Activated T-cell treated with anti-CD3 and anti-CD28 coated beads for 1 hour (primary cell): ENCODE measurements around the gene USP15.
"Not testable (repeated sequence)": the region's sequence is repeated elsewhere in the genome, so short reads cannot be mapped to it uniquely, and the experiment has no call there.

Experiments
- DNase-seq: peaks from one replicate; pipeline ENCODE4 v3.0.0-alpha.2; 2020; ENCODE audit warnings: low read depth

Gene USP15

GRCh38 chr12:62323386-62323785, 63.2 kb downstream of the USP15 start:
- no peak for DNase-seq

- DNase-seq = no peak
Observed at GRCh38 chr12:62328296-62328921, 68.2 kb downstream of the USP15 start.

- no peak for DNase-seq
Observed at GRCh38 chr12:62331306-62331705, 71.1 kb downstream of the USP15 start.

- DNase-seq = no peak
Observed at GRCh38 chr12:62332598-62332997, 72.4 kb downstream of the USP15 start.

- no peak for DNase-seq
Observed at GRCh38 chr12:62335057-62335456, 74.9 kb downstream of the USP15 start.

- no peak for DNase-seq
Observed at GRCh38 chr12:62335796-62336195, 75.6 kb downstream of the USP15 start.

- not testable (repeated sequence) for DNase-seq
Observed at GRCh38 chr12:62337643-62338042, 77.4 kb downstream of the USP15 start.

GRCh38 chr12:62342614-62343303, 82.6 kb downstream of the USP15 start:
- not testable (repeated sequence) for DNase-seq

GRCh38 chr12:62343304-62344120, 83.3 kb downstream of the USP15 start:
- DNase-seq = not testable (repeated sequence)

- not testable (repeated sequence) for DNase-seq
Observed at GRCh38 chr12:62344731-62345556, 84.7 kb downstream of the USP15 start.

GRCh38 chr12:62345667-62346066, 85.5 kb downstream of the USP15 start:
- no peak for DNase-seq

GRCh38 chr12:62346817-62347216, 86.6 kb downstream of the USP15 start:
- no peak for DNase-seq

GRCh38 chr12:62347922-62348650, 87.9 kb downstream of the USP15 start:
- no peak for DNase-seq

- no peak for DNase-seq
Observed at GRCh38 chr12:62350554-62350953, 90.3 kb downstream of the USP15 start.

- no peak for DNase-seq
Observed at GRCh38 chr12:62351326-62351725, 91.1 kb downstream of the USP15 start.

- DNase-seq = no peak
Observed at GRCh38 chr12:62361048-62361447, 100.8 kb downstream of the USP15 start.

- no peak for DNase-seq
Observed at GRCh38 chr12:62363506-62363905, 103.3 kb downstream of the USP15 start.

- not testable (repeated sequence) for DNase-seq
Observed at GRCh38 chr12:62364697-62365096, 104.5 kb downstream of the USP15 start.

GRCh38 chr12:62365846-62366245, 105.6 kb downstream of the USP15 start:
- DNase-seq = not testable (repeated sequence)

- DNase-seq = not testable (repeated sequence)
Observed at GRCh38 chr12:62368430-62369223, 108.4 kb downstream of the USP15 start.
